ENCODE results near the gene PGLYRP3. TPM values are rescaled to one million over a fixed set of nuclear protein-coding genes. Genes with fewer than 3 reads are reported as not detected.

PGLYRP3 gene
- total RNA-seq, 4 donors from 2014 or later = not detected

- no peaks in the 10 kb centered on the region for H3K9me3 ChIP-seq
- no peak overlapping the region for H3K27ac ChIP-seq
- 79 to 83% methylated on average over 8 of the region's 8 CpGs for WGBS, 2 donors
- peaks cover 0 to 8% of the 10 kb centered on the region in 2 donors for H3K27me3 ChIP-seq
- no peaks in the 10 kb centered on the region for H3K36me3 ChIP-seq
- no peak overlapping the region for H3K4me3 ChIP-seq
- peaks cover 0 to 6% (median 0%) of the 10 kb centered on the region in 4 donors for H3K4me1 ChIP-seq
- no peak for DNase-seq (ENCODE audit: low spot score in 2 of 2)
- no peak for TF ChIP-seq EP300 (IDR thresholded peaks at IDR 0.05)
- TF ChIP-seq POLR2A (IDR thresholded peaks at IDR 0.05) = no peak
- no peak for TF ChIP-seq CTCF (IDR thresholded peaks at IDR 0.05)
Observed at GRCh38 chr1:153356392-153357075, 43.8 kb upstream of the PGLYRP3 start.

- peaks cover 0 to 6% (median 0%) of the 10 kb centered on the region in 4 donors for H3K4me1 ChIP-seq
- DNase-seq (ENCODE audit: low spot score in 2 of 2) = no peak
Observed at GRCh38 chr1:153355445-153356071, 42.8 kb upstream of the PGLYRP3 start.

GRCh38 chr1:153354515-153355193, 41.9 kb upstream of the PGLYRP3 start:
- Histone ChIP-seq H3K27me3 (peaks cover 0 to 20% of the 10 kb centered on the region in 2 donors), H3K4me1 (peaks cover 0 to 6% (median 0%) of the 10 kb centered on the region in 4 donors), H3K4me3 (no peak overlapping the region), H3K27ac (no peak overlapping the region), H3K9me3 (no peaks in the 10 kb centered on the region), H3K36me3 (no peaks in the 10 kb centered on the region)
- TF ChIP-seq CTCF (IDR thresholded peaks at IDR 0.05) = no peak
- no peak for TF ChIP-seq EP300 (IDR thresholded peaks at IDR 0.05)
- no peak for TF ChIP-seq POLR2A (IDR thresholded peaks at IDR 0.05)
- DNase-seq (ENCODE audit: low spot score in 2 of 2) = no peak
- 60 to 68% methylated on average over 8 of the region's 8 CpGs for WGBS, 2 donors

More at GRCh38 chr1:153355445-153356071, 42.8 kb upstream of the PGLYRP3 start:
- Histone ChIP-seq H3K27me3 (peaks cover 0 to 13% of the 10 kb centered on the region in 2 donors), H3K9me3 (no peaks in the 10 kb centered on the region), H3K36me3 (no peaks in the 10 kb centered on the region), H3K4me3 (no peak overlapping the region), H3K27ac (no peak overlapping the region)
- no peak for TF ChIP-seq POLR2A (IDR thresholded peaks at IDR 0.05)
- TF ChIP-seq CTCF (IDR thresholded peaks at IDR 0.05) = peak in 2 of 5 experiments; percentile 23 to 34
- 48 to 62% methylated on average over 10 of the region's 10 CpGs for WGBS, 2 donors

GRCh38 chr1:153353226-153353947, 40.6 kb upstream of the PGLYRP3 start:
- TF ChIP-seq CTCF (IDR thresholded peaks at IDR 0.05) (peak in 1 of 5 experiments; percentile 13), EP300 (IDR thresholded peaks at IDR 0.05) (no peak), POLR2A (IDR thresholded peaks at IDR 0.05) (no peak)
- Histone ChIP-seq H3K27me3 (peaks cover 0 to 30% of the 10 kb centered on the region in 2 donors), H3K27ac (no peak overlapping the region), H3K4me3 (no peak overlapping the region), H3K4me1 (peaks cover 0 to 6% (median 0%) of the 10 kb centered on the region in 4 donors), H3K36me3 (no peaks in the 10 kb centered on the region), H3K9me3 (no peaks in the 10 kb centered on the region)
- WGBS, 2 donors = 75 to 86% methylated on average over 7 of the region's 7 CpGs
- no peak for DNase-seq (ENCODE audit: low spot score in 2 of 2)

All from tibial nerve (tissue), 4 donors.